ENCODE results near the gene GJD2. TPM values are rescaled to one million over a fixed set of nuclear protein-coding genes. Genes with fewer than 3 reads are reported as not detected.

The GJD2 gene
- not detected in 2 replicates for total RNA-seq (2014; rRNA removed; shearing (Covaris generic))

DNA sequence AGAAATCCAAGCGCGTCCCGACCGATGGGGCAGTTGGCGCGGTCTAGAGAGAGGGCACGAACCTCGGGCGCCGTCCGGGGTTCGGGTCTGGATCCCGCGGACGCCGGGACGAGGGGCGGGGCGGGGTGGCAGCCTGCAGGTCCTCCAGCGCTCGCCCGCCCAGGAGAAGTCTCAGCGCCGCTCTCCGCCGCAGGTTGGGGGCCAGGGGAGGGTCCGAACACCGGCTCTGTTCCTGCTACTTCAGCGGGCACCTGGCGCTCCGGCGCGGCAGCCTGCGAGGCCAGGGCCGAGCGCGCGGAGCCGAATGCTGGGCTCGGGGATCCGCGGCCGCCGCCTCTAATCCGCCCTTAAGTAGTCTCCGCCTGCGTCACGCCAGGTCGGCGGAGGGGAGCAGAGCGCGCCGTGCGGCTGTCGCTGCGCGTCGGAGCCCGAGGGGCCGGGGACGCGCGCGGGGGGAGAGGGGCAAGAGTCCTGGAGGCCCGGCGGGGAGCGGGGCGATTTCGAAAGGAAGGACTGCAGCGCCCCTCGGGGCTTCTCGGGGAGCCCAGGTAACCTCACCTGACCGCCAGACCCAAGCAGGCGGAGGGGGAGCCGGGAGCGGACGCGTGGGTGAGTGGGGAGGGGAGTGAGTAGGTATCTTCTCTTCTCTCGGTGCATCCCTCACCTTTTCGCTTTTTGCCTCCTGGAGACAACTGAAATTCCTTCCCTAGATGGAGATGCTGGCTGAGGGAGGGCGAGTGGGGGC is at the start of gene GJD2:
Gene GJD2, minus strand, starts transcription at position 325 of the 745 bp plus-strand sequence. CDS start 510 bp downstream, outside the sequence.
- DNase-seq (ENCODE audit: low spot score) = no peak

DNA sequence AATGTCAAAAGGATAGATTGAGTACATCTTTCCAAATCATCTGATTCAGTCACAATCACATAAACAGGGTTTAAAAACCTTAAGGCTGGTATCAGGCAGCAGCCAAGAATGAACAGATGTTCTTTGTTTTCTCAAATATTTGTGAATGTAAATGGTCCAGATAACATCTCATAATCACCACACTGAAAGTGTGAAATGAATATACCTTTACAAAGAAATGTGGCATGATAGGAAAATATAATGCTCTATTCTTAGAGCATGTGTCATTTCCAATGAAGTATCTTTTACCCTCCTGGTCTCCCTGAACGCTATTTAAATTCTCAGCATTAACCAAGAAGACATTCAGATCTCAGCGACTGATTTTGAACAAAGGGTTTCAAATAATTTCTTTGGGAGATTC is 49.3 kb upstream of the GJD2 start:
- DNase-seq (ENCODE audit: low spot score) = no peak

DNA sequence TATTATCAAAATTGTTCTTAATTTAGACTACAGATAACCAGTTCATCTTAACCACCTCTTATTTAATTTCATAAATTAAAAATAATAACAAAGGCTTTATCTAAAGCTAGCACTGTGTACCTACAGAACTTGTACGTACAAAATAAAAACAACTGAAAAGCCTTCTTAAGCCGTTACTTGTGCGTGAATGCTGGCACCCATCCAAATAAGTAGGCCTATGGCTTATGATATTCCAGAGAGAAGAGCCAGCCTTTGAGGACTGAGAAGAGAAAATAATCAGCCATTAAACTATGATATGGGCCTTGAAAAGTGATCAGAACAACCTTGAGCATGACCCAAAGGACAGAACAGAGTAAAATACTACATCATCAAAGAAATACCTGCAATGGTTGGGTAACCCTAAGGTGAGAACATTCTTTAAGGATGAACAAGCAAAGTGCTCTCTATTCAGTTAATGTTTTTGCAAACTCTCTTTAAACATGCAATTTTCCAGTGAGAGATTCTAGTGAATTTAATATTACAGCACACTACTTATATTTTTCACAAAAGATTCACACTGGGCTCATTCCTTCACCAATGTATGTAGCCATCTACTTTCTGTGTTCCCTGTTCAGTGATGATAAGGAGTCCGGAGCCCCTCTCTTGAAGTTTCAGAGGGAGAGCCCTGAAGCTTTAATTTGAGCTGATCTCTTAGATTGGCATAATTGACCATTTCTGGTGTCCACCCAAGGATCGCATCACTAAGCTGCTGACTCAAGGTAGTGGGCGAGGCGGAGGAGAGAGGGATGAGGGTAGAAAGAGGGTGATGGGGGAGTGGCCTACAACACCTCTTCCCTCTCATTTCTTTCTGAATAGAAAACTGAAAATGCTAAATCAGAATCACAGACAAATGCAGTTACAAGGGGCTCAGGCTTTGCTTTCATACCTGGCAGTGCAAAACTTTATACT is 48.3 kb upstream of the GJD2 start:
- no peak for DNase-seq (ENCODE audit: low spot score)

DNA sequence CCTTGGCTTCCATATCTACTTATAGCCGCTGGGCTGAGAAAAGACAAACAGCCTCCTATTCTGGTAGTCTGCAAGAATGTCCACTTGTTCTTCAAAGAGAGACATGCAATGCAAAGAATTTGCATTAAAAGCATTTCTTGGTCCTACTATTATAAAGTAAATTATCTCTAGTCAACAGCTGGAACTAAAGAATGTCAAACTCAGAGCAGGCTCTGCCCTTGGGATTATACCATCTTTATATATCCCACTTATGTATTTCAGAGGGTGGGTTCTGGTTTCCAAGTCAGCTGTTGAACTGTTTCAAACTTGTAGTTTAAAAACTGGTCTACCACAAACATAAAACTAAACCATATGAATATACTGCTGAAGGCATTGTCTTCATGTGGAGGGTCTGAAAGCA is 47.6 kb upstream of the GJD2 start:
- DNase-seq (ENCODE audit: low spot score) = no peak

DNA sequence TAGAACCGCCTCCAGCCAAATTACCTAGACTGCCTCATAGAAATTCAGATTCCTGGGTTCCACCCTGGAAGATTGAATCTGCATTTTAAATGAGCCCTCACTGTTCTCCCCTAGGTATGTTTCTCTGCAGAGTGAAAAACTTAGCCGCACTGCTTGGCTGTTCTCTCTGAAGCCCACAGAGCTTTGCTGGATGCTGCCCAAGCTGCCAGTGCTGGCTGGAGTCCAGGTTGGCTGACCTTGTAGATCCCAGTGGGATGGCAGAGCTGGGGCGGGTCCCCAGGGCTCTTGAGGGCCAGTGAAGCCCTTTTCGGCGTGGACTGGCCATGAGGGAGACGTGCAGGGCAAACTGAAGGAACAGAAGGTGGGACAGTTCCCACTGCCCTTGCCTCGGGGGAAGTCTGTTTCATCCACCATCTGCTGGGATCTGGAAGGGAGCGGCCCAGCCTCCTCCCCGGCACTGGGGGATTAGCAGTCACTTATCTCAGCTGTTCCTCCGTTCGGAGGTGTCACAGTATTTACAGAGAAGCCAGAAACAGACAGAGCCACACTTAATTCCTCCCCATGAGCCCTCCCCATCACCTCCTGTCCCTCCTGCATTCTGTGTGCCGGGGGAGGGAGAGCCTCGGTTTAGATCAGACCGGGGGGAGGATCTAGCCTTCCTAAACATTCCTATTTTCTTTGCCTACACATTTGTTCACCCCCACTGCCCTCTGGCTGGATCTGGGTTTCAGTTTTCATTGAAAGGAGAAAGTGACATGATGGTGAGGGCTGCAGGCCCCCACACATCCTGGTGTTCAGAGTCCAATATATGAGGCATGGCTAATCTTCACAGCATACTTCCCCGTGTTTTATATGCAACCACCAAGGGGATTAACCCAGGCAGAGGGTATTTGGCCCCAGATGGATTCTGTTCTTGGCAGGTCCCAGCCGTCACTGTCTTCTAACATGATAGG is 44.6 kb upstream of the GJD2 start:
- peak; percentile 61 for DNase-seq (ENCODE audit: low spot score)

DNA sequence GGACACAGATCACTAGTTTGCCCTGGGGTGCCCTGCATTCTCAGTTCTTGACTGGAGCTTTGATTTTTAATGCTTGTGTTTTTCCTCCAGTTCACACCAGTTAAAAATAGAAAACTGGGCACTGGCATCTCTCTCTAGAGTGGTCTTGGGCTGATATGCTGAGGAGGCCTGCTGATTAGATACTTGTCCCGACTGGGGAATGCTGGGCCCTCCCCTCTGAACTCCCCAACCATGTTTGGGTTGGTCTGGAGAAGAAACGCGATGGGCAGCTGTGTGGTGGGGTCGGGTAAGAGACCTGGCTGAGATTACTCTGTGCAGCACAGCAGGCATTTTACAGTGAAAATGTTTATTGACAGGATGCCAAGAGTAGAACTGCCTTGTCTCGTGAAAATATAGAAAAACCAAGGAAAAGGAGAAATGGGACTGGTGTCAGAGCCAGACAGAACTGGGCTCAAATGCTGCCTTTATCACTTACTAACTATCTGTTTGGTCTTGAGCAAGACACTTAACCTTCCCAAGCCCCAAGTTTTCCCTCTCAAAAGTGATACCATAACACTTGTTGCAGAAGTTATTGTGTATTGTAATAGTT is 42.1 kb upstream of the GJD2 start:
- no peak for DNase-seq (ENCODE audit: low spot score)

DNA sequence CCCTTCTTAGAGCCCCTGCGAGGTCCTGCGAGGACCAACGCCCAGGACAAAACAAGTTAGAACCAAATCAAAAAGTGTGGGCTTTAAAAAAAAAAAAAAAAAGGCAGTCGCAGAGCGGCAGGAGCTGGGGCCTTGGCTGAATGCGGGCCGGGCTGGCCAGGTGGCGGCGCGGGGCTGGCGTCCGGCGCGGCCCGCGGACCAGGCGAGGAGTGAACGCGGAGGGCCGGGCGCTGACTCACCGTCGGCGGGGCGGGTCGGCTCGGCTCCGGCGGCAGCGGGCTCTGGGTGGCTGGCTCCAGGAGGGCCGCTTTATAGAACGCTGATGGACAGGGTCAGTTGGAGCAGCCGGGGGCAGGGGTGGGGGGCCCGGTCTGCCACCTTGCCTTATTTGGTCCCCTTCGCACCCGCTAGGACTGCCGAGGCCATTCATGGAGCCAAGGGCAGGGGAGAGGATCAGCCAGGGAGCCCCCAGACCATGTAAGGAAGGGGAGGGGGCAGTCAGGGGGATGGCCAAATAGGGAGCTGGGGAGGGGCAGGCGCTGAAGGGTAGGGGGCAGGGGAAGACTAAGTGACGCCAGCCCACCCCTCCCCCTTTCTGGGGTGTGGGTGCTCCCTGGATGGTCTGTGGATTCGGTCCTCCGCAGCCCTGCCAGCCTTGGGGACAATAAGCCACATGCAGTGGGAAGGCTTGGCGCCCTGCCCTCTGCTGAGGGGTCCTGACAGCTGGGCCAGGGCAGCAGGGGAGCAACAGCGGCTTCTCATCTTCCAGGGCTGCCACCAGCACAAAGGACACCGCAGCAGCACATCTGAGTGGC is 40.7 kb upstream of the GJD2 start, which contains the start of gene ACTC1:
Gene ACTC1, minus strand, starts transcription at position 283 of the 815 bp plus-strand sequence. CDS start 741 bp downstream, outside the sequence.
- no peak for DNase-seq (ENCODE audit: low spot score)

DNA sequence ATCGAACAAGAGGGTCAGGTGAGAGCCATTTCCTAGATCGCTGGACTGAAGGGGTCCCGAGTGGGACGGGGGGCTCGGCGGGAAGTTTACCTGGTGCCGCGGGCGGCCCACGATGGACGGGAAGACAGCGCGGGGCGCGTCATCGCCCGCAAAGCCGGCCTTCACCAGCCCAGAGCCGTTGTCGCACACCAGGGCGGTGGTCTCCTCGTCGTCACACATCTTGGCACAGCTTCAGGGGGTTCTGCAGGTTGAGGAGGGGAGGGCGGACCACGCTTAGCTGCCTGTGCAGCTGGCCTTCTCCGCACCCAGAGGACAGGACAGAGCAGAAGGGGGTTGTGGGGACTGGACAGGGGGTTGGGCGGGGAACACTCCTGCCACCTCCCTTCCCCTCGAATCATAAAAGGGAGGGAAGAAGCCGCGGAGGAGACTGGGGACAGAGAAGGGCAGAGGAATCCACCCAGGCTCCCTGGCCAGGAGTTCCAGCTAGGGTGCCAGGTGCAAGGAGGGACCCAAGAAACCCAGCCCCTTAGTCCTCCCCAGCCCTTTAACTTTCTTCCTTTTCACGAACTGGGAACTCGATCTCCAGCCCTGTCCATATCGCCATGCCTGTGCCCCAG is 39.9 kb upstream of the GJD2 start:
- no peak for DNase-seq (ENCODE audit: low spot score)

DNA sequence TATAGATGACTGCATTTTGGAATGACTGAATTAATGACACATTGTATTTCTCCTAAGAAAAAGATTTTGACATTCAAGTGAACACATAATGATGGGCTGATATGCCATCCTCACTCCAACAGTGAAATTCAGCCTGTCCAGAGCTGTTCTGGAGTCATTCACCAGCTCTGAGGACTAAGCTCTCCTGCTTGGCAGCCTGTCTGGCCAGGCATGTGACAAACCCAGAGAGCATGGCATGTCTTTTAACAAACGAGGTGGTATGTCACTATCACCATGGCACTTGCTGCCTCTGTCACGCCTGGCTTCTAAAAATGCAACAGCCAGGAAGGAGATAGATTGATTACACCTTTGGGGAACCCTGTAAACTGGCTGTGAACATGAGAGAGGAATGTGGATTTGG is 39.1 kb upstream of the GJD2 start:
- no peak for DNase-seq (ENCODE audit: low spot score)

DNA sequence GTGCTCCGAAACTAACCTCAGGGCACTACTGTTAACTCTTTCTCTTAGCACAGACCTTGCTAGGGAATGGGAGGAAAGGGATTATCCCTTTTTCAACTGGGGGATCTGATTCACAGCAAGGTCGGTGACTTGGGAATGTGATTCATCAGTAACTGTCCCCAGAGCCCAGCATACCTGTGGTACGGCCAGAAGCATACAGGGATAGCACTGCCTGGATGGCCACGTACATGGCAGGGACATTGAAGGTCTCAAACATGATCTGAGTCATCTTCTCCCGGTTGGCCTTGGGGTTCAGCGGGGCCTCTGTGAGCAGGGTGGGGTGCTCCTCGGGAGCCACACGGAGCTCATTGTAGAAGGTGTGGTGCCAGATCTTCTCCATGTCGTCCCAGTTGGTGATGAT is 38.3 kb upstream of the GJD2 start:
- no peak for DNase-seq (ENCODE audit: low spot score)

DNA sequence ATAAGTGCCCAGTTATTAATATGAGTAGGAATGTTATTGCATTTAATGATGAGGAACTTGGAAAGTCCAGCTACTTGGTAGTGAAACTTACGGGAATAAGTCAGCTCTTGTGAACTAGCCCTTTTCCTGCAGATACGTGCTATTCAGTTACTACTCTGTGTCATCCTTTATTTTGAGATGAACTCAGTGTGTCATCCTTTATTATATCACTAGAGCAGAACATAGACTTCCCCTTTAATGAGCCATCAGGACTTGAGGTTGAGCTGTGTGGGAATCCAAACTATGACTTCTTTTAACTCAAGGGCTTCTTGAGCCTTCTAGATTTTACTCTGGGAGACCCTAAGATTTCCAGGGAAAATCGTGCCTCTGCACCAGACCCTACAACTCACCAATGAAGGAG is 36.9 kb upstream of the GJD2 start:
- no peak for DNase-seq (ENCODE audit: low spot score)

DNA sequence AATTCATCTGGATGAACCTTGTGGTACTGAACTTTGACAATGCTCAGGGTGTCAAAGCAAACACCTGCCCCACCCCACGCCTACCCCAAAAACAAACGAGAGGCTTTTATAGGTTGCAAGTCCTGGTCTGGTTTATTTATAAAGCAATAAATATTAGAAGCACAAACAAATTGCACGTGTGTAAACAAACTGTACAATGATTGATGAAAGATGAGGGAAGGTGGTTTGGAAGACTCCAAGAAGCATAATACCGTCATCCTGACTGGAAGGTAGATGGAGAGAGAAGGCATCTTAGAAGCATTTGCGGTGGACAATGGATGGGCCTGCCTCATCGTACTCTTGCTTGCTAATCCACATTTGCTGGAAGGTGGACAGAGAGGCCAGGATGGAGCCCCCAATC is 35.3 kb upstream of the GJD2 start:
- no peak for DNase-seq (ENCODE audit: low spot score)

DNA sequence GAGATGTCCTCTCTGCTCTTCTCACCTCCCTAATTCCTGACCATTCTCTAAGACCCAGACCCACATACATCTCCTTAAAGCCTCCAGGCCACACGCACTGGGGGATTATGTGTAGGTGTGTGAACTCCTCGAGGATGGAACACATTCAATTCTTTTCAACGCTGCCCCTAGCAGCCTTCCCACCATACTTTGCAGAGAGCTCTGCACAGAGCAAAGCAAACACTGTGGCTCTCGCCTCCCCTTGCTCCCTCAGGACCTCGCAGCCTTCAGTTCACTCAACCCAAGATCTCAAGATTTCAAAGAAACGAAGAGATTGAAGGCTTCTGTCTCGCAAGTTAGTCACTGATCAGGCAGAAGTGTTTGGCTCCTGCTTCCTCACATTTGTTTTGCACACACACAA is 34.5 kb upstream of the GJD2 start:
- DNase-seq (ENCODE audit: low spot score) = no peak

DNA sequence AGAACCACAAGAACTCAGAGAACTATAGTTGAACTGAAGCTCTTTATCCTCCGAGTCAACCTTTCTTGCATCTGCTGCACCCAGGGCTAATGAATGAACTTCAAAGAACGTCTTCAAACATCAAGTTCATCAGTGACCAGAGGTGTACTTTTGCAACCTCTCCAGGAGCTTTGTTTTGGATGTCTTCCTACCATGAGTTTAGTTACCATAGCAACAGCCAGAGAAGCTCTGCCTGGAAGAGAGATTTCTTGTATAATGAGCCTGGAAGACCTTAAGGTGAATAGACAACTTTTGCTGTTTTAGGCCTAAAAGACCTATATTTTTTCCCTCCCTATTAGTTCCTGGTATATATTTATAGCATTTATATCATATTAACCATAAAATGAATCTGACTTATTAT is 31.4 kb upstream of the GJD2 start:
- DNase-seq (ENCODE audit: low spot score) = no peak

DNA sequence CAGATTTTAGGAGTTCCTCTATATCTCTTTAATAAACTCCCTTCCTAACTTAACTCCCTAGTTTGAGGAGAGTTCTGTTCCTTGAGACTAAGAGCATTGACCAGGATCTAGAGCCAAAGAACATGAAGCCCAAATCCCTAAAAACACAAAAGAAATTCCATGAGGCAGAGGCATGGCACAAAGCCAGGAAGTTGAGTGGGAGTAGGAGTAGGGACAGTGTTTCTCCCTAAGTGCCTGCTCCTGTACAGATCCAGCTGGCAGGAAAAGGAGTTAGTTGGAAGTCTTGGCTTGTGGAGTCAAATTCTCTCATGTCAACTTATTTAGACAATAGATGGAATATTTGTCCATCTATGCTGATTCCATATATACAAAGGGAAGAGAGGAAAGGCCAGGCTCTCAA is 29.2 kb upstream of the GJD2 start:
- DNase-seq (ENCODE audit: low spot score) = no peak

DNA sequence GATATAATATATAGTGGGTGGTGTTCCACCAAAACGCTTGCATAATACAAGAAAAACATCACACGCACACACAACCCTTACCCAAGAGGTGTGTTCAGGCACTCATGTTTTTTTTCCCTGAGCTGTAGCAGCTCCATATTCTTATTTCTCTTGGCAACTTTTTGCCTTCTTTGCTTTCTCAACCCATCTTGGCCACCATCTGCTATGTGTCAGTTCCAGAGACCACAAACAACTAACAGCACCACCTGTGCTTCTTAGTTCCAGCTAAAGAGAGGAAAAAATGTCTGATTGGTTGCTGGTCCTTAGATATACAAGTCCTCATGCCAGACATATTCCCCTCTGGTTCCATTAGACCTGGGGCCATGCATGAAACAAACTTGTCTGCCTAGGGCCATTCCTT is 28.6 kb upstream of the GJD2 start:
- DNase-seq (ENCODE audit: low spot score) = no peak

DNA sequence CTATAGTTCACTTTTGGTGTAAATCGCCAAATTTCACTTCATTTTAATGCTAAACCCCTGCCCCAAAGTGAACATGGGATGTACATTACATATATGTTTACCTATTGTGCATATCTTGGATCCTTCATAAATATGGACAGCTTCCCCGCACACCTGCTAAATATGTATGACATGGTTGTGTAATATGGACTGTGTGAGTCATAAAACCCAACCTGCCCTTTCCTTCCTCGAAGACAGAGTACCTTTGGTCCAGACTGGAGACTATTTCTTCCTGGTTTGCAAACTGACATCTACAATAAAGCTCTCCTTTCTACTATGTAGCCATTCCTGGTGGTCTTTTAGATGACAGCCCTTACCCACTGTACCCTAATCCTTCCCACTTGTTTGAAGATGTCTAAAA is 28.1 kb upstream of the GJD2 start:
- no peak for DNase-seq (ENCODE audit: low spot score)

DNA sequence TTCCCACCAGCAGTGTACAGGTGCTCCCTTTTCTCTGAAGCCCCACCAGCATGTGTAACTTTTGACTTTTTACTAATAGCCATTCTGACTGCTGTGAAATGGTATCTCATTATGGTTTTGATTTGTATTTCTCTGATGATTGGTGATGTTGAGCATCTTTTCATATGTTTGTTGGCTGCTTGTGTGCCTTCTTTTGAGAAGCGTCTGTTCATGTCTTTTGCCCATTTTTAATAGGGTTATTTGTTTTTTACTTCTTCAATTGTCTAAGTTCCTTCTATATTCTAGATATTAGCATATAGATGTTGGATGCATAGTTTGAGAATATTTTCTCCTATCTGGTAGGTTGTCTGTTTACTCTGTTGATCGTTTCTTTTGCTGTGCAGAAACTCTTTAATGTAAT is 25.9 kb upstream of the GJD2 start:
- DNase-seq (ENCODE audit: low spot score) = no peak

DNA sequence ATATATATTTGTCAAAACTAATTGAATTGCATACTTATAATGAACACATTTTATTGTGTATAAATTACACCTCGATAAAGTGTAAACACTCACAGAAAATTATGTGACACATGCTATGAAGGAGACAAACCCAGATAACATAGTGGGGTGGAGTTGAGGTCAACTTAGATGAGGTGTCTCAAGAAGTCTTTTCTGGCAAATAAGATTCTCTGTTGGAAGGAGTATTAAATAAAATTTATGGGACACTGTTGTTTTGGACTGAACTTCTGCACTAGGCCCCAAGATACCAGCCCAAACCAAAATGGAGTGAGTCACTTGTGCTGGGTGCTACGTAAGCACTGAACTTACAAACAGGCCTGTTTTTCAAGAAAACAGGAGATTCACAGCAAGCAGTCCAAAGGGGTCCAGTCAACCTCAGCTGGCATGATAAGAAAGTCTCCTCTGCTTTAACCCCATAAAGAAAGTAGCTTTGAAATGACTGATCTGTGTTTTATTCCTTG is 21.9 kb upstream of the GJD2 start:
- no peak for DNase-seq (ENCODE audit: low spot score)

DNA sequence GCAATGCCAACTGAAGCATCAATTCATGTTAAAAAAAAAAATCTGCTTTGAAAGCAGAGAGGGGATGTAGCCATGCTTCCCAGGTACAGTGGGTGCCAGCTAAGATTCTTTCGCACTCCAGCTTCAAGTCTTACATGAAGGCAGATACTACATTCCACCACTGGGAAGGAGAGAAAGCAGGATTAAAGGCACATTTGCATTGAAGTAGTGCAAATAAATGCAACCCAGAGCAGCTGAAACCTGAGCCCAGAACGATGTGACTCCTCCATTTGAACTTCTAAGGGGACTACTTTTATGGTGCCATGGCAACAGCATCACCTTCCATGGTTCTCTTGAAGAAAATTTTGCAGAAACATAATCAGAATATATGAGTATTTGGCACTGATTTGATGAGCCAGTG is 19.1 kb upstream of the GJD2 start:
- DNase-seq (ENCODE audit: low spot score) = no peak
